ENCODE data around the gene CNN1. TPM values are rescaled to one million over a fixed set of nuclear protein-coding genes. Genes with fewer than 3 reads are reported as not detected.

Gene CNN1
- total and polyA plus RNA-seq, 2 of the 4 experiments (the other 2 are of a cell fraction) = 102 to 196 TPM

DNA sequence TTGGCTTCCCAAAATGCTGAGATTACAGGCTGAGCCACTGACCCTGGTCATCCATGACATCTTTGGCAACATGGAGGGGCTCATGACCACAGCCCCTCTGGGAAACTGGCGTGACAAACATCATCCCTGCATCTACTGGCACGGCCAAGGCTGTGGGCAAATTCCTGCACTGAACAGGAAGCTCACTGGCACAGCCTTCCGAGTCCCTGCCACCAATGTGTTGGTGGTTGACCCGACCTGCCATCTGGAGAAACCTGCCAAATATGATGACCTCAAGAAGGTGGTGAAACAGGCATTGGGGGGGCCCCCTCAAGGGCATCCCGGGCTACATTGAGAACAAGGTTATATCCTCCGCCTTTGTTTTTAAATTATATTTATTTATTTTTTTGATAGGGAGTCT lies 47.7 kb downstream of the CNN1 start:
- dilution Hi-C loops (cut with HindIII; ENCODE audit: low sequenced_read_pairs, unreplicated experiment) = no loop called here
- H3K18ac ChIP-seq (ENCODE audit: low read depth, low read length) = no peak overlapping the region
- H3K56ac ChIP-seq (ENCODE audit: extremely low read depth, insufficient read depth, low read length) = no peak overlapping the region
- ATAC-seq (ENCODE audit: low read depth) = no peak
- H3K79me1 ChIP-seq (ENCODE audit: low read depth in 1 of 2, low read length in 2 of 2) = no peaks in the 10 kb centered on the region
- H2AK9ac ChIP-seq (replicated peaks; ENCODE audit: low read depth, low read length, poor library complexity) = no peak overlapping the region
- H3K4me3 ChIP-seq (ENCODE audit: insufficient read depth, low read depth, low read length) = no peak overlapping the region
- no peak overlapping the region for H2BK5ac ChIP-seq (ENCODE audit: low read depth, low read length, poor library complexity, severe bottlenecking)
- H3K9ac ChIP-seq (ENCODE audit: low read depth, low read length) = no peak overlapping the region
- H3K27ac ChIP-seq (ENCODE audit: insufficient read depth, low read length) = no peak overlapping the region
- WGBS, 2 experiments (ENCODE audit: extremely low coverage in 2 of 2, insufficient read length in 1 of 2) = 76% methylated on average over 4 of the region's 6 CpGs; no CpG with 5 or more reads in 1 of the 2 experiments
- H3K14ac ChIP-seq (replicated peaks; ENCODE audit: low read depth, low read length) = no peak overlapping the region
- no peak overlapping the region for H2BK120ac ChIP-seq (ENCODE audit: low read depth, low read length)
- no peak overlapping the region for H3K4ac ChIP-seq (ENCODE audit: low read depth, low read length)
- H3K4me2 ChIP-seq (ENCODE audit: low read depth, low read length) = no peak overlapping the region
- no peaks in the 10 kb centered on the region; the same call in 1 of the 2 replicates for H3K27me3 ChIP-seq (ENCODE audit: control insufficient read depth, insufficient read depth, low read length)
- H3K9me3 ChIP-seq (ENCODE audit: control insufficient read depth, insufficient read depth, low read length) = no peaks in the 10 kb centered on the region
- no peak overlapping the region for H2AK5ac ChIP-seq (ENCODE audit: low read depth, low read length)
- BruUV-seq (replicated peaks) = no TSS peak
- no peaks in the 10 kb centered on the region for H3K36me3 ChIP-seq (ENCODE audit: control insufficient read depth, insufficient read depth, low read length)
- no peak overlapping the region for H4K5ac ChIP-seq (ENCODE audit: low read depth, low read length)
- ChIA-PET CTCF (no interaction called here), POLR2A (ENCODE audit: unreplicated experiment) (no interaction called here)
- no peak overlapping the region for H3K23ac ChIP-seq (ENCODE audit: low read depth, low read length)
- no peak overlapping the region for H2AFZ ChIP-seq (replicated peaks; ENCODE audit: low read length, poor library complexity)
- TF ChIP-seq CHD1 (IDR thresholded peaks at IDR 0.05; ENCODE audit: low read depth, low read length) = no peak
- no peak for TF ChIP-seq MAZ (IDR thresholded peaks at IDR 0.05; ENCODE audit: borderline replicate concordance, low read depth, low read length)
- no peak for TF ChIP-seq SMC3 (IDR thresholded peaks at IDR 0.05; ENCODE audit: low read depth, low read length)
- TF ChIP-seq CEBPB (IDR thresholded peaks at IDR 0.05; ENCODE audit: low read depth, low read length) = no peak
- no peak for TF ChIP-seq RCOR1 (IDR thresholded peaks at IDR 0.05; ENCODE audit: insufficient replicate concordance, low read length)
- TF ChIP-seq, protein P1, sequence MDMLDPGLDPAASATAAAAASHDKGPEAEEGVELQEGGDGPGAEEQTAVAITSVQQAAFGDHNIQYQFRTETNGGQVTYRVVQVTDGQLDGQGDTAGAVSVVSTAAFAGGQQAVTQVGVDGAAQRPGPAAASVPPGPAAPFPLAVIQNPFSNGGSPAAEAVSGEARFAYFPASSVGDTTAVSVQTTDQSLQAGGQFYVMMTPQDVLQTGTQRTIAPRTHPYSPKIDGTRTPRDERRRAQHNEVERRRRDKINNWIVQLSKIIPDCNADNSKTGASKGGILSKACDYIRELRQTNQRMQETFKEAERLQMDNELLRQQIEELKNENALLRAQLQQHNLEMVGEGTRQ (IDR thresholded peaks at IDR 0.05; ENCODE audit: low read depth, low read length) = no peak
- TF ChIP-seq RFX5 (IDR thresholded peaks at IDR 0.05; ENCODE audit: low read depth, low read length) = no peak
- TF ChIP-seq, protein P2, sequence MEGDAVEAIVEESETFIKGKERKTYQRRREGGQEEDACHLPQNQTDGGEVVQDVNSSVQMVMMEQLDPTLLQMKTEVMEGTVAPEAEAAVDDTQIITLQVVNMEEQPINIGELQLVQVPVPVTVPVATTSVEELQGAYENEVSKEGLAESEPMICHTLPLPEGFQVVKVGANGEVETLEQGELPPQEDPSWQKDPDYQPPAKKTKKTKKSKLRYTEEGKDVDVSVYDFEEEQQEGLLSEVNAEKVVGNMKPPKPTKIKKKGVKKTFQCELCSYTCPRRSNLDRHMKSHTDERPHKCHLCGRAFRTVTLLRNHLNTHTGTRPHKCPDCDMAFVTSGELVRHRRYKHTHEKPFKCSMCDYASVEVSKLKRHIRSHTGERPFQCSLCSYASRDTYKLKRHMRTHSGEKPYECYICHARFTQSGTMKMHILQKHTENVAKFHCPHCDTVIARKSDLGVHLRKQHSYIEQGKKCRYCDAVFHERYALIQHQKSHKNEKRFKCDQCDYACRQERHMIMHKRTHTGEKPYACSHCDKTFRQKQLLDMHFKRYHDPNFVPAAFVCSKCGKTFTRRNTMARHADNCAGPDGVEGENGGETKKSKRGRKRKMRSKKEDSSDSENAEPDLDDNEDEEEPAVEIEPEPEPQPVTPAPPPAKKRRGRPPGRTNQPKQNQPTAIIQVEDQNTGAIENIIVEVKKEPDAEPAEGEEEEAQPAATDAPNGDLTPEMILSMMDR (conservative IDR thresholded peaks at IDR 0.05; ENCODE audit: low read depth, low read length) = no peak
- TF ChIP-seq POLR2A (IDR thresholded peaks at IDR 0.05; ENCODE audit: low read depth, low read length) = no peak
- TF ChIP-seq MXI1 (IDR thresholded peaks at IDR 0.05; ENCODE audit: borderline replicate concordance, low read depth, low read length) = no peak
- no peak for TF ChIP-seq FOS (IDR thresholded peaks at IDR 0.05; ENCODE audit: low read depth, low read length)
- TF ChIP-seq MAFK (IDR thresholded peaks at IDR 0.05; ENCODE audit: low read depth, low read length) = no peak
- no peak for TF ChIP-seq NFE2L2 (IDR thresholded peaks at IDR 0.05; ENCODE audit: low read depth, low read length)
- TF ChIP-seq BHLHE40 (IDR thresholded peaks at IDR 0.05; ENCODE audit: low read depth, low read length) = no peak
- TF ChIP-seq, protein P3, sequence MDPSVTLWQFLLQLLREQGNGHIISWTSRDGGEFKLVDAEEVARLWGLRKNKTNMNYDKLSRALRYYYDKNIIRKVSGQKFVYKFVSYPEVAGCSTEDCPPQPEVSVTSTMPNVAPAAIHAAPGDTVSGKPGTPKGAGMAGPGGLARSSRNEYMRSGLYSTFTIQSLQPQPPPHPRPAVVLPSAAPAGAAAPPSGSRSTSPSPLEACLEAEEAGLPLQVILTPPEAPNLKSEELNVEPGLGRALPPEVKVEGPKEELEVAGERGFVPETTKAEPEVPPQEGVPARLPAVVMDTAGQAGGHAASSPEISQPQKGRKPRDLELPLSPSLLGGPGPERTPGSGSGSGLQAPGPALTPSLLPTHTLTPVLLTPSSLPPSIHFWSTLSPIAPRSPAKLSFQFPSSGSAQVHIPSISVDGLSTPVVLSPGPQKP (IDR thresholded peaks at IDR 0.05; ENCODE audit: borderline replicate concordance, low read depth, low read length) = no peak
- no peak for DNase-seq
- in situ Hi-C loops (cut with MboI; ENCODE audit: low sequenced_read_pairs) = loop anchor here (5.0 kb wide), 1 partner anchor 94 kb away; no protein-coding TSS in a partner anchor
- H4K91ac ChIP-seq (ENCODE audit: insufficient read depth, low read depth, low read length) = no peak overlapping the region
- no peaks in the 10 kb centered on the region for H3K4me1 ChIP-seq (ENCODE audit: control insufficient read depth, insufficient read depth, low read length)
- no peaks in the 10 kb centered on the region for H3K9me1 ChIP-seq (ENCODE audit: insufficient read depth, low read length)
- H4K20me1 ChIP-seq (ENCODE audit: insufficient read depth, low read length) = no peaks in the 10 kb centered on the region
- H2BK20ac ChIP-seq (ENCODE audit: low read depth, low read length) = no peak overlapping the region
- no peak overlapping the region for H2BK15ac ChIP-seq (ENCODE audit: low read depth, low read length)
- H4K8ac ChIP-seq (ENCODE audit: low read depth in 2 of 2, low read length in 2 of 2) = no peak overlapping the region
- intact Hi-C loops (cut with micrococcal nuclease) = loop anchor here (2.0 to 5.0 kb wide), 3 partner anchors 26 to 294 kb away; no protein-coding TSS in a partner anchor

Data from IMR-90 (cell line).